GM12878 (cell line): Measurements from ENCODE around the gene KMT2E. TPM values are rescaled to one million over a fixed set of nuclear protein-coding genes. Genes with fewer than 3 reads are reported as not detected.

Experiments used
- ATAC-seq: fragments of 200-7000 bp; cut with Tn5 transposase; 3 replicates; pipeline ENCODE4 v1.9.1; 2020; ENCODE audit warnings: mild to moderate bottlenecking, moderate library complexity
- BruUV-seq: library from RNA; stranded (reverse); fragments of 400-500 nt; replicated peaks from 2 replicates; lab custom pipeline; 2021; lab: Mats Ljungman, UMichigan
- CTCF ChIA-PET: fragments of 300-600 bp; sonication (Branson Sonifier 250); formaldehyde crosslinking; extraction: SDS; loops from one replicate; lab custom pipeline; 2021; ENCODE audit warnings: inconsistent platforms; lab: Yijun Ruan, JAX
- POLR2A ChIA-PET: fragments of 350-600 bp; formaldehyde crosslinking; extraction: SDS; loops from one replicate; lab custom pipeline; 2021; ENCODE audit warnings: inconsistent platforms; lab: Charles Lee
- RAD21 ChIA-PET: fragments of 300-600 bp; sonication (Branson Sonifier 250); formaldehyde crosslinking; loops from one replicate; lab custom pipeline; 2023; ENCODE audit warnings: antibody characterized with exemption; ENCODE audit not compliant: unreplicated experiment; lab: Charles Lee
- SMC1A ChIA-PET: fragments of 300-600 bp; sonication (Branson Sonifier 250); formaldehyde crosslinking; loops from one replicate; lab custom pipeline; 2023; ENCODE audit not compliant: unreplicated experiment, uncharacterized antibody; lab: Charles Lee
- DNase-seq: peaks from one replicate; pipeline ENCODE4 v3.0.0-alpha.2; 2011; ENCODE audit warnings: low read depth, low spot score
- FAIRE-seq: peaks from 3 replicates; lab custom pipeline; 2011; peaks lifted over from hg19 to GRCh38; lab: Jason Lieb, UNC
- H2AFZ ChIP-seq: 2 replicates; pipeline ENCODE4 v1.6.0; 2011; ENCODE audit warnings: low read depth, low read length, control low read depth; ENCODE audit not compliant: control insufficient read depth
- H3K27ac ChIP-seq: 2 replicates; pipeline ENCODE4 v1.5.1; 2011; ENCODE audit warnings: control low read depth; ENCODE audit not compliant: control insufficient read depth, insufficient read depth
- H3K27me3 ChIP-seq, 2 experiments: replicated peaks in 1 of 2; 2 replicates each; pipeline versions ENCODE4 v1.6.0 to v1.6.1; 2011; ENCODE audit warnings: low read length in 1 of 2; ENCODE audit not compliant: control insufficient read depth in 2 of 2, insufficient read depth in 2 of 2
- H3K36me3 ChIP-seq, 2 experiments: 2 replicates each; pipeline ENCODE4 v1.5.1; 2011; ENCODE audit warnings: low read length in 1 of 2; ENCODE audit not compliant: control insufficient read depth in 2 of 2, insufficient read depth in 2 of 2
- H3K4me1 ChIP-seq: 2 replicates; pipeline ENCODE4 v1.6.1; 2011; ENCODE audit warnings: mild to moderate bottlenecking, low read length, moderate library complexity, mixed read lengths; ENCODE audit not compliant: control insufficient read depth, insufficient read depth
- H3K4me2 ChIP-seq: 2 replicates; pipeline ENCODE4 v1.6.0; 2011; ENCODE audit warnings: control low read depth; ENCODE audit not compliant: control insufficient read depth, insufficient read depth
- H3K4me3 ChIP-seq: fragments of 200-600 bp; sonication (generic); 2 replicates; pipeline ENCODE4 v1.5.1; 2016
- H3K79me2 ChIP-seq: 2 replicates; pipeline ENCODE4 v1.6.0; 2011; ENCODE audit warnings: low read length; ENCODE audit not compliant: control insufficient read depth, insufficient read depth
- H3K9ac ChIP-seq: 2 replicates; pipeline ENCODE4 v1.8.0; 2011; ENCODE audit warnings: low read length, control low read depth, mixed read lengths; ENCODE audit not compliant: control insufficient read depth, insufficient read depth
- H3K9me3 ChIP-seq: replicated peaks from 3 replicates; pipeline ENCODE4 v1.5.1; 2011; ENCODE audit warnings: mild to moderate bottlenecking, low read length; ENCODE audit not compliant: control insufficient read depth, insufficient read depth
- H4K20me1 ChIP-seq: 2 replicates; pipeline ENCODE4 v1.6.0; 2011; ENCODE audit not compliant: control insufficient read depth, insufficient read depth
- BACH1 ChIP-seq: fragments of 450-650 bp; IDR thresholded peaks from 2 replicates; pipeline ENCODE4 v1.6.1; 2017; ENCODE audit warnings: mild to moderate bottlenecking, borderline replicate concordance
- BCLAF1 ChIP-seq: fragments of 450-650 bp; IDR thresholded peaks from 2 replicates; pipeline ENCODE4 v1.6.1; 2017; ENCODE audit warnings: antibody characterized with exemption, mild to moderate bottlenecking, moderate library complexity
- BHLHE40 ChIP-seq, 2 experiments: fragments of 450-650 bp in 1 of 2; IDR thresholded peaks; 2 replicates each; pipeline ENCODE4 v1.6.1; 2011 to 2017; ENCODE audit warnings: low read depth in 2 of 2, borderline replicate concordance in 1 of 2, improper control_type of control experiment in 1 of 2, low read length in 1 of 2, mild to moderate bottlenecking in 1 of 2
- BMI1 ChIP-seq: fragments of 450-650 bp; IDR thresholded peaks from 2 replicates; pipeline ENCODE4 v1.6.1; 2016; ENCODE audit warnings: mild to moderate bottlenecking, moderate library complexity, borderline replicate concordance
- CBFB ChIP-seq: IDR thresholded peaks from 2 replicates; pipeline ENCODE4 v1.6.1; 2016; ENCODE audit warnings: antibody characterized with exemption, low read depth
- DPF2 ChIP-seq: fragments of 450-650 bp; IDR thresholded peaks from 2 replicates; pipeline ENCODE4 v1.6.1; 2017; ENCODE audit warnings: mild to moderate bottlenecking
- ESRRA ChIP-seq: IDR thresholded peaks from 2 replicates; pipeline ENCODE4 v1.6.1; 2012; ENCODE audit warnings: mild to moderate bottlenecking, low read length, improper control_type of control experiment
- FOXK2 ChIP-seq: fragments of 450-650 bp; IDR thresholded peaks from 2 replicates; pipeline ENCODE4 v1.6.1; 2017; ENCODE audit warnings: mild to moderate bottlenecking, moderate library complexity
- HDAC2 ChIP-seq: fragments of 200-600 bp; sonication (generic); IDR thresholded peaks from 2 replicates; pipeline ENCODE4 v1.6.1; 2017
- MXI1 ChIP-seq: fragments of 150-350 bp; IDR thresholded peaks from 2 replicates; pipeline ENCODE4 v1.6.1; 2011; ENCODE audit warnings: low read depth, mild to moderate bottlenecking, inconsistent platforms, low read length, improper control_type of control experiment
- NBN ChIP-seq: fragments of 450-650 bp; IDR thresholded peaks from 2 replicates; pipeline ENCODE4 v1.6.1; 2016
- NKRF ChIP-seq: fragments of 450-650 bp; conservative IDR thresholded peaks from 2 replicates; pipeline ENCODE4 v1.6.1; 2017; ENCODE audit warnings: mild to moderate bottlenecking, moderate library complexity
- SIX5 ChIP-seq: IDR thresholded peaks from 2 replicates; pipeline ENCODE4 v1.6.1; 2011; ENCODE audit warnings: mild to moderate bottlenecking, low read depth, low read length, moderate library complexity; ENCODE audit not compliant: severe bottlenecking
- SP1 ChIP-seq: IDR thresholded peaks from one replicate; pipeline ENCODE4 v1.6.1; 2011; ENCODE audit warnings: low read depth, low read length
- STAT1 ChIP-seq: fragments of 450-650 bp; conservative IDR thresholded peaks from 2 replicates; pipeline ENCODE4 v1.6.1; 2014; ENCODE audit warnings: antibody characterized with exemption, mild to moderate bottlenecking
- SUPT20H ChIP-seq: IDR thresholded peaks from 2 replicates; pipeline ENCODE4 v1.6.1; 2011; ENCODE audit warnings: low read depth, mild to moderate bottlenecking, low read length, moderate library complexity, borderline replicate concordance; ENCODE audit not compliant: control insufficient read depth
- ZNF24 ChIP-seq: fragments of 450-650 bp; IDR thresholded peaks from 2 replicates; pipeline ENCODE4 v1.6.1; 2017; ENCODE audit warnings: antibody characterized with exemption, mild to moderate bottlenecking
- WGBS: methylation state at CpG from one replicate; pipeline ENCODE4 v1.1.6; 2016; ENCODE audit warnings: low lambda C conversion rate; ENCODE audit not compliant: insufficient replicate concordance, insufficient coverage; ENCODE audit errors: missing lambda C conversion rate; 5-methylcytosine and 5-hydroxymethylcytosine counted together
- in situ Hi-C: fragments of 300-500 bp; cut with MboI; formaldehyde crosslinking; loops from 9 replicates; pipeline ENCODE4 v1.14.3; 2018; ENCODE audit warnings: mixed read lengths
- intact Hi-C: fragments of 100-400 bp; cut with micrococcal nuclease; formaldehyde crosslinking; loops from one replicate; pipeline ENCODE4 v1.14.2; 2022; ENCODE audit not compliant: unreplicated experiment
- polyA plus RNA-seq, 11 experiments: library from polyadenylated mRNA; depleted of rRNA in 4 of 11; unstranded in 6 of 11; stranded (reverse) in 5 of 11; fragments of >200 nt; fragmentation: Nextera tagmentation in 4 of 11; fragmentation: Illumina TruSeq in 1 of 11; extraction: Ambion mirVana in 4 of 11; extraction: Trizol in 1 of 11; gene quantifications; 1 replicate in 1 of 11; 2 replicates in 10 of 11; pipeline versions ENCODE4 v1.2.1 to v1.2.3, GENCODE V29; 2011 to 2016; ENCODE audit warnings: inconsistent platforms in 2 of 11, missing spikeins in 2 of 11, low read depth in 1 of 11
- total RNA-seq, 4 experiments: library from RNA; depleted of rRNA in 3 of 4; stranded (reverse); fragments of >200 nt in 3 of 4; fragmentation: Illumina TruSeq in 1 of 4; extraction: Trizol in 1 of 4; gene quantifications; 2 replicates each; pipeline versions ENCODE4 v1.2.1 to v1.2.3, GENCODE V29; 2013 to 2021

KMT2E gene
- total and polyA plus RNA-seq, 10 of the 15 experiments (the other 5 are each of a cell fraction or from before 2014, with no cell fraction given): 13.2 to 68.1 (median 34.1) TPM

- H3K27me3 ChIP-seq: no peaks in the 10 kb centered on the region
- no peaks in the 10 kb centered on the region for H3K9me3 ChIP-seq
- no peaks in the 10 kb centered on the region for H3K4me1 ChIP-seq
- no peak for DNase-seq
- H3K4me3 ChIP-seq: no peak overlapping the region
- SMC1A ChIA-PET: interaction anchor here (0.9 to 1.3 kb wide), 3 partner anchors 14 to 251 kb away, joined by 3 read pairs; no protein-coding TSS in a partner anchor
- no peaks in the 10 kb centered on the region for H3K79me2 ChIP-seq
- ATAC-seq: no peak
- 68% methylated on average over 3 of the region's 3 CpGs for WGBS
- TF ChIP-seq ESRRA (no peak), DPF2 (no peak), BACH1 (no peak), NBN (no peak), FOXK2 (no peak), SP1 (no peak), MXI1 (no peak), HDAC2 (no peak), BMI1 (no peak), SUPT20H (no peak), ZNF24 (no peak), BCLAF1 (no peak), SIX5 (no peak), STAT1 (no peak), NKRF (no peak), BHLHE40 (IDR thresholded peaks at IDR 0.05; ENCODE audit: borderline replicate concordance in 1 of 2, low read depth in 2 of 2, low read length in 1 of 2) (no peak), CBFB (no peak)
- POLR2A ChIA-PET: no interaction called here
- CTCF ChIA-PET: no interaction called here
- FAIRE-seq: no peak
- no peak overlapping the region for H3K9ac ChIP-seq
- H4K20me1 ChIP-seq: no peaks in the 10 kb centered on the region
- no TSS peak for BruUV-seq
- in situ Hi-C loops: no loop called here
- H3K27ac ChIP-seq: no peak overlapping the region
- RAD21 ChIA-PET: interaction anchor here (1.3 to 1.7 kb wide), 2 partner anchors 10 to 170 kb away, joined by 4 to 5 read pairs; no protein-coding TSS in a partner anchor
- H3K4me2 ChIP-seq: no peak overlapping the region
- no peak overlapping the region for H2AFZ ChIP-seq
- H3K36me3 ChIP-seq: no peaks in the 10 kb centered on the region; a peak in 1 of 4 replicates
- intact Hi-C loops: loop anchor here (5.0 kb wide), 1 partner anchor 186 kb away; no protein-coding TSS in a partner anchor
These were observed 137.1 kb downstream of the KMT2E start for GRCh38 chr7:105151152-105151551.
